ENCODE measurements around the gene NLRP6.
A peak's percentile ranks its signal among the peaks of the same experiment; 100 is the strongest.
"Not testable (repeated sequence)": the region's sequence is repeated elsewhere in the genome, so short reads cannot be mapped to it uniquely, and the experiment has no call there.

NLRP6 gene

GRCh38 chr11:286977-287820 is 9.0 kb downstream of the NLRP6 start:
- H3K4me1 ChIP-seq (ENCODE audit: control insufficient read depth in 5 of 5, insufficient read depth in 5 of 5, low read length in 5 of 5): peaks cover 0 to 20% (median 16%) of the 10 kb centered on the region in 5 donors
- H3K27me3 ChIP-seq (ENCODE audit: control insufficient read depth in 5 of 5, insufficient read depth in 4 of 5, low read length in 5 of 5): peaks cover 5 to 42% (median 19%) of the 10 kb centered on the region in 5 donors
- H3K36me3 ChIP-seq (ENCODE audit: control insufficient read depth in 5 of 5, insufficient read depth in 5 of 5, low read length in 5 of 5): peaks cover 0 to 16% (median under 1%) of the 10 kb centered on the region in 5 donors
- not testable (repeated sequence) for H3K4me3 ChIP-seq (ENCODE audit: low read depth in 1 of 5, low read length in 5 of 5); H3K27ac ChIP-seq (ENCODE audit: low read depth, low read length); H3K9me3 ChIP-seq (ENCODE audit: control insufficient read depth in 5 of 5, low read length in 5 of 5); H3K9ac ChIP-seq (ENCODE audit: low read length in 5 of 5)

GRCh38 chr11:287821-288477 is 9.7 kb downstream of the NLRP6 start:
- H3K9me3 ChIP-seq (ENCODE audit: control insufficient read depth in 5 of 5, low read length in 5 of 5): no peaks in the 10 kb centered on the region
- peaks cover 0 to 22% (median 4%) of the 10 kb centered on the region in 5 donors for H3K36me3 ChIP-seq (ENCODE audit: control insufficient read depth in 5 of 5, insufficient read depth in 5 of 5, low read length in 5 of 5)
- H3K27me3 ChIP-seq (ENCODE audit: control insufficient read depth in 5 of 5, insufficient read depth in 4 of 5, low read length in 5 of 5): peaks cover 2 to 35% (median 12%) of the 10 kb centered on the region in 5 donors
- H3K27ac ChIP-seq (ENCODE audit: low read depth, low read length): no peak overlapping the region
- peak overlapping the region in 4 of 5 donors; percentile 66 to 74 (median 68) for H3K4me3 ChIP-seq (ENCODE audit: low read depth in 1 of 5, low read length in 5 of 5)
- H3K4me1 ChIP-seq (ENCODE audit: control insufficient read depth in 5 of 5, insufficient read depth in 5 of 5, low read length in 5 of 5): peaks cover 0 to 20% (median 16%) of the 10 kb centered on the region in 5 donors
- H3K9ac ChIP-seq (ENCODE audit: low read length in 5 of 5): peak overlapping the region in 4 of 5 donors; percentile 62 to 77 (median 72)

- Histone ChIP-seq H3K4me1 (ENCODE audit: control insufficient read depth in 5 of 5, insufficient read depth in 5 of 5, low read length in 5 of 5) (peaks cover 0 to 20% (median 16%) of the 10 kb centered on the region in 5 donors), H3K9me3 (ENCODE audit: control insufficient read depth in 5 of 5, low read length in 5 of 5) (no peaks in the 10 kb centered on the region), H3K27me3 (ENCODE audit: control insufficient read depth in 5 of 5, insufficient read depth in 4 of 5, low read length in 5 of 5) (peaks cover 0 to 32% (median 11%) of the 10 kb centered on the region in 5 donors), H3K27ac (ENCODE audit: low read depth, low read length) (no peak within 1 kb of the TSS), H3K36me3 (ENCODE audit: control insufficient read depth in 5 of 5, insufficient read depth in 5 of 5, low read length in 5 of 5) (peaks cover 0 to 28% (median 4%) of the 10 kb centered on the region in 5 donors), H3K9ac (ENCODE audit: low read length in 5 of 5) (peak within 1 kb of the TSS in 4 of 5 donors; percentile 62 to 77 (median 72)), H3K4me3 (ENCODE audit: low read depth in 1 of 5, low read length in 5 of 5) (peak within 1 kb of the TSS in 4 of 5 donors; percentile 66 to 74 (median 68))
Observed at GRCh38 chr11:288478-289397, 10.5 kb downstream of the NLRP6 start, which contains the start of gene PGGHG. Gene PGGHG, plus strand, starts transcription at chr11:289126. Its CDS starts 691 bp downstream, at chr11:289817.

- no peak overlapping the region for H3K27ac ChIP-seq (ENCODE audit: low read depth, low read length)
- H3K9me3 ChIP-seq (ENCODE audit: control insufficient read depth in 5 of 5, low read length in 5 of 5): no peaks in the 10 kb centered on the region
- peak overlapping the region in 3 of 5 donors; percentile 47 to 49 (median 49) for H3K4me3 ChIP-seq (ENCODE audit: low read depth in 1 of 5, low read length in 5 of 5)
- H3K9ac ChIP-seq (ENCODE audit: low read length in 5 of 5): peak overlapping the region in 2 of 5 donors; percentile 21 to 43
- H3K36me3 ChIP-seq (ENCODE audit: control insufficient read depth in 5 of 5, insufficient read depth in 5 of 5, low read length in 5 of 5): peaks cover 0 to 34% (median 10%) of the 10 kb centered on the region in 5 donors
- H3K4me1 ChIP-seq (ENCODE audit: control insufficient read depth in 5 of 5, insufficient read depth in 5 of 5, low read length in 5 of 5): peaks cover 0 to 20% (median 16%) of the 10 kb centered on the region in 5 donors
- peaks cover 0 to 26% (median 8%) of the 10 kb centered on the region in 5 donors for H3K27me3 ChIP-seq (ENCODE audit: control insufficient read depth in 5 of 5, insufficient read depth in 4 of 5, low read length in 5 of 5)
Observed at GRCh38 chr11:289398-289711, 11.1 kb downstream of the NLRP6 start.

GRCh38 chr11:289712-290620 is 11.8 kb downstream of the NLRP6 start:
- Histone ChIP-seq H3K27me3 (ENCODE audit: control insufficient read depth in 5 of 5, insufficient read depth in 4 of 5, low read length in 5 of 5) (peaks cover 0 to 22% (median 7%) of the 10 kb centered on the region in 5 donors), H3K9ac (ENCODE audit: low read length in 5 of 5) (peak overlapping the region in 2 of 5 donors; percentile 21 to 43), H3K36me3 (ENCODE audit: control insufficient read depth in 5 of 5, insufficient read depth in 5 of 5, low read length in 5 of 5) (peaks cover 0 to 40% (median 13%) of the 10 kb centered on the region in 5 donors), H3K4me3 (ENCODE audit: low read depth in 1 of 5, low read length in 5 of 5) (peak overlapping the region in 3 of 5 donors; percentile 47 to 49 (median 49)), H3K4me1 (ENCODE audit: control insufficient read depth in 5 of 5, insufficient read depth in 5 of 5, low read length in 5 of 5) (peaks cover 0 to 20% (median 16%) of the 10 kb centered on the region in 5 donors), H3K9me3 (ENCODE audit: control insufficient read depth in 5 of 5, low read length in 5 of 5) (no peaks in the 10 kb centered on the region), H3K27ac (ENCODE audit: low read depth, low read length) (no peak overlapping the region)

- Histone ChIP-seq H3K27ac (ENCODE audit: low read depth, low read length) (no peak overlapping the region), H3K9me3 (ENCODE audit: control insufficient read depth in 5 of 5, low read length in 5 of 5) (no peaks in the 10 kb centered on the region), H3K27me3 (ENCODE audit: control insufficient read depth in 5 of 5, insufficient read depth in 4 of 5, low read length in 5 of 5) (peaks cover under 1 to 17% (median 7%) of the 10 kb centered on the region in 5 donors), H3K9ac (ENCODE audit: low read length in 5 of 5) (no peak overlapping the region), H3K36me3 (ENCODE audit: control insufficient read depth in 5 of 5, insufficient read depth in 5 of 5, low read length in 5 of 5) (peaks cover 0 to 42% (median 13%) of the 10 kb centered on the region in 5 donors), H3K4me3 (ENCODE audit: low read depth in 1 of 5, low read length in 5 of 5) (no peak overlapping the region), H3K4me1 (ENCODE audit: control insufficient read depth in 5 of 5, insufficient read depth in 5 of 5, low read length in 5 of 5) (peaks cover 0 to 20% (median 16%) of the 10 kb centered on the region in 5 donors)
Observed at GRCh38 chr11:290621-291231, 12.5 kb downstream of the NLRP6 start.

- Histone ChIP-seq H3K27ac (ENCODE audit: low read depth, low read length) (no peak overlapping the region), H3K9ac (ENCODE audit: low read length in 5 of 5) (no peak overlapping the region), H3K4me1 (ENCODE audit: control insufficient read depth in 5 of 5, insufficient read depth in 5 of 5, low read length in 5 of 5) (peaks cover 0 to 20% (median 16%) of the 10 kb centered on the region in 5 donors), H3K4me3 (ENCODE audit: low read depth in 1 of 5, low read length in 5 of 5) (no peak overlapping the region), H3K27me3 (ENCODE audit: control insufficient read depth in 5 of 5, insufficient read depth in 4 of 5, low read length in 5 of 5) (peaks cover 5 to 24% (median 14%) of the 10 kb centered on the region in 5 donors), H3K36me3 (ENCODE audit: control insufficient read depth in 5 of 5, insufficient read depth in 5 of 5, low read length in 5 of 5) (peaks cover 0 to 42% (median 13%) of the 10 kb centered on the region in 5 donors), H3K9me3 (ENCODE audit: control insufficient read depth in 5 of 5, low read length in 5 of 5) (no peaks in the 10 kb centered on the region)
Observed at GRCh38 chr11:291281-292210, 13.3 kb downstream of the NLRP6 start.
